SK-N-MC (cell line): ENCODE measurements around the gene CCDC57.

Experiments used
- EZH2 ChIP-seq: fragments of 200-600 bp; sonication (generic); IDR thresholded peaks from one replicate; pipeline ENCODE4 v1.6.1; 2017; ENCODE audit warnings: antibody characterized with exemption
- FOXP2 ChIP-seq: optimal IDR thresholded peaks from 2 replicates; pipeline ENCODE3; 2011; ENCODE audit warnings: mild to moderate bottlenecking, moderate library complexity; ENCODE audit not compliant: insufficient read depth; ENCODE audit errors: extremely low read length, control extremely low read depth

- no peak for TF ChIP-seq FOXP2
- TF ChIP-seq EZH2 = no peak
Measured at GRCh38 chr17:82242977-82243647, 30.5 kb upstream of the CCDC57 start.
